ENCODE data around the gene UBTF.

The UBTF gene

DNA sequence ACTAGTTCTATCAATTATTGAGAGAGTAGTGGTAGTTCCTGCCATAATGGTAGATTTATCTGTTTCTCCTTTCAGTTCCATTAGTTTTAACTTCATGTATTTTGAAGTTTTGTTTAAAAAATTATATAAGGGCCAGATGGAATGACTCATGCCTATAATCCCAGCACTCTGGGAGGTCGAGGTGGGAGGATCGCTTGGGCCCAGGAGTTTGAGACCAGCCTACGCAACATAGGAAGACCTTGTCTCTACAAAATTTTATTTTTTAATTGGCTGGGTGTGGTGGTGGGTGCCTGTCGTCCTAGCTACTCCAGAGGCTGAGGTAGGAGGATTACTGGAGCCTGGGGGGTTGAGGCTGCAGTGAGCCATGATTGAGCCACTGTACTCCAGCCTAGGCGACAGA lies 14.1 kb upstream of the UBTF start:
- no peaks in the 10 kb centered on the region for H3K27me3 ChIP-seq (replicated peaks; ENCODE audit: insufficient read depth, low read length)
- H2AFZ ChIP-seq (ENCODE audit: low read length), result no peak overlapping the region
- no peak for DNase-seq
- no peaks in the 10 kb centered on the region for H3F3A ChIP-seq (ENCODE audit: insufficient read depth, low read length)
- no peaks in the 10 kb centered on the region for H3K4me1 ChIP-seq (ENCODE audit: low read length)
- H3K36me3 ChIP-seq (replicated peaks; ENCODE audit: insufficient read depth, low read length), result no peaks in the 10 kb centered on the region
- H3K9ac ChIP-seq (ENCODE audit: low read length), result no peak overlapping the region
- H3K4me3 ChIP-seq (ENCODE audit: low read length), result no peak overlapping the region
- H3K9me2 ChIP-seq (replicated peaks; ENCODE audit: insufficient read depth, low read length), result no peaks in the 10 kb centered on the region
- no peak overlapping the region for H3K4me2 ChIP-seq (ENCODE audit: low read depth, low read length)
- TF ChIP-seq EZH2phosphoT487 (IDR thresholded peaks at IDR 0.05; ENCODE audit: low read length) (no peak), EZH2 (optimal IDR thresholded peaks at IDR 0.05; ENCODE audit: low read depth, low read length) (no peak)
- TF ChIP-seq, protein P1, sequence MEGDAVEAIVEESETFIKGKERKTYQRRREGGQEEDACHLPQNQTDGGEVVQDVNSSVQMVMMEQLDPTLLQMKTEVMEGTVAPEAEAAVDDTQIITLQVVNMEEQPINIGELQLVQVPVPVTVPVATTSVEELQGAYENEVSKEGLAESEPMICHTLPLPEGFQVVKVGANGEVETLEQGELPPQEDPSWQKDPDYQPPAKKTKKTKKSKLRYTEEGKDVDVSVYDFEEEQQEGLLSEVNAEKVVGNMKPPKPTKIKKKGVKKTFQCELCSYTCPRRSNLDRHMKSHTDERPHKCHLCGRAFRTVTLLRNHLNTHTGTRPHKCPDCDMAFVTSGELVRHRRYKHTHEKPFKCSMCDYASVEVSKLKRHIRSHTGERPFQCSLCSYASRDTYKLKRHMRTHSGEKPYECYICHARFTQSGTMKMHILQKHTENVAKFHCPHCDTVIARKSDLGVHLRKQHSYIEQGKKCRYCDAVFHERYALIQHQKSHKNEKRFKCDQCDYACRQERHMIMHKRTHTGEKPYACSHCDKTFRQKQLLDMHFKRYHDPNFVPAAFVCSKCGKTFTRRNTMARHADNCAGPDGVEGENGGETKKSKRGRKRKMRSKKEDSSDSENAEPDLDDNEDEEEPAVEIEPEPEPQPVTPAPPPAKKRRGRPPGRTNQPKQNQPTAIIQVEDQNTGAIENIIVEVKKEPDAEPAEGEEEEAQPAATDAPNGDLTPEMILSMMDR (IDR thresholded peaks at IDR 0.05; ENCODE audit: low read length), result no peak
- no peaks in the 10 kb centered on the region for H4K20me1 ChIP-seq (ENCODE audit: insufficient read depth, low read length)
- no peak overlapping the region for H3K27ac ChIP-seq (ENCODE audit: low read length)
- no peaks in the 10 kb centered on the region for H3K9me3 ChIP-seq (replicated peaks; ENCODE audit: insufficient read depth, low read length)
- no peaks in the 10 kb centered on the region for H3K79me2 ChIP-seq (ENCODE audit: low read length)

DNA sequence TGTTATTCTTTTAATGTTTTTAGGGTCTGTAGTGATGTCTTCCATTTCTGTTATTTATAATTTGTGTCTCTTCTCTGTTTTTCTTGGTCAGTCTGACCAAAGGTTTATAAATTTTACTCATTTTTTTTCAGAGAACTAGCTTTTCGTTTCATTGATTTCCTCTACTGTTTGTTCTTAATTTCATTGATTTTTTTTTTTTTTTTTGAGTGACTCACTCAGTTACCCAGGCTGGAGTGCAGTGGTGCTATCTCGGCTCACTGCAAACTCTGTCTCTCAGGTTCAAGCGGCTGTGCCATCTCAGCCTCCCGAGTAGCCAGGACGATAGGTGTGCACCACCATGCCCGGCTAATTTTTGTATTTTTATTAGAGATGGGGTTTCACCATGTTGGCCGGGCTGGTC lies 12.6 kb upstream of the UBTF start:
- Histone ChIP-seq H3K4me1 (ENCODE audit: low read length) (no peaks in the 10 kb centered on the region), H3K4me2 (ENCODE audit: low read depth, low read length) (no peak overlapping the region), H3K27me3 (replicated peaks; ENCODE audit: insufficient read depth, low read length) (no peaks in the 10 kb centered on the region), H3K4me3 (ENCODE audit: low read length) (no peak overlapping the region), H3K36me3 (replicated peaks; ENCODE audit: insufficient read depth, low read length) (no peaks in the 10 kb centered on the region), H3K79me2 (ENCODE audit: low read length) (no peaks in the 10 kb centered on the region), H3K9ac (ENCODE audit: low read length) (no peak overlapping the region), H3K27ac (ENCODE audit: low read length) (no peak overlapping the region), H4K20me1 (ENCODE audit: insufficient read depth, low read length) (no peaks in the 10 kb centered on the region), H3F3A (ENCODE audit: insufficient read depth, low read length) (no peaks in the 10 kb centered on the region), H2AFZ (ENCODE audit: low read length) (no peak overlapping the region), H3K9me3 (replicated peaks; ENCODE audit: insufficient read depth, low read length) (no peaks in the 10 kb centered on the region), H3K9me2 (replicated peaks; ENCODE audit: insufficient read depth, low read length) (no peaks in the 10 kb centered on the region)
- no peak for DNase-seq
- TF ChIP-seq, protein P1 (IDR thresholded peaks at IDR 0.05; ENCODE audit: low read length), result no peak
- no peak for TF ChIP-seq EZH2 (optimal IDR thresholded peaks at IDR 0.05; ENCODE audit: low read depth, low read length)
- TF ChIP-seq EZH2phosphoT487 (IDR thresholded peaks at IDR 0.05; ENCODE audit: low read length), result no peak

DNA sequence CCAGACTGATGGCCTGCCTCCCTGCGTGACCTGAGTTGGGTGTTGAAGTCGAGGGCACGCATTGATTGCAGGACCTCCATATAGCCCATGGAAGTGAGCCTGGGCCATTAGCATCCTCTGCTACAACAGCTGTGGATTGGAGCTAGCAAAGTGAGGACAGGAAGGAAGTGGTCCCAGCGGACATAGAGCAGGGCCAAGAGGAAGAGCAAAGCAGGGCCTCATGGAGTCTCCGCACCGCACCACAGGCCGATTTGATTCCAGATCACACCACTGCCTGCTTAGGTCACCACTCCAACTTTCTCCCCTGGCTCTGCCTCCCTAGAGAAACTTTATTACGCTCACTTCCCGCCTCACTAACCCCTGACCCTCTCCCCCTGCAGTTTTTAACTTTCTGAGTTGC lies 10.7 kb upstream of the UBTF start:
- H3K4me3 ChIP-seq (ENCODE audit: low read length), result no peak overlapping the region
- DNase-seq, result no peak
- no peak overlapping the region for H3K4me2 ChIP-seq (ENCODE audit: low read depth, low read length)
- H3K36me3 ChIP-seq (replicated peaks; ENCODE audit: insufficient read depth, low read length), result no peaks in the 10 kb centered on the region
- no peaks in the 10 kb centered on the region for H3K9me2 ChIP-seq (replicated peaks; ENCODE audit: insufficient read depth, low read length)
- no peaks in the 10 kb centered on the region for H3K79me2 ChIP-seq (ENCODE audit: low read length)
- no peaks in the 10 kb centered on the region for H3F3A ChIP-seq (ENCODE audit: insufficient read depth, low read length)
- H4K20me1 ChIP-seq (ENCODE audit: insufficient read depth, low read length), result no peaks in the 10 kb centered on the region
- H3K9me3 ChIP-seq (replicated peaks; ENCODE audit: insufficient read depth, low read length), result no peaks in the 10 kb centered on the region
- no peak overlapping the region for H2AFZ ChIP-seq (ENCODE audit: low read length)
- H3K27ac ChIP-seq (ENCODE audit: low read length), result no peak overlapping the region
- TF ChIP-seq EZH2 (optimal IDR thresholded peaks at IDR 0.05; ENCODE audit: low read depth, low read length), result no peak
- TF ChIP-seq EZH2phosphoT487 (IDR thresholded peaks at IDR 0.05; ENCODE audit: low read length), result no peak
- TF ChIP-seq, protein P1 (IDR thresholded peaks at IDR 0.05; ENCODE audit: low read length), result no peak
- no peaks in the 10 kb centered on the region for H3K4me1 ChIP-seq (ENCODE audit: low read length)
- no peaks in the 10 kb centered on the region for H3K27me3 ChIP-seq (replicated peaks; ENCODE audit: insufficient read depth, low read length)
- no peak overlapping the region for H3K9ac ChIP-seq (ENCODE audit: low read length)

All from MM.1S (cell line).